ENCODE data around the gene VTI1A. TPM values are rescaled to one million over a fixed set of nuclear protein-coding genes. Genes with fewer than 3 reads are reported as not detected.
A peak's percentile ranks its signal among the peaks of the same experiment; 100 is the strongest.

Gene VTI1A
- total RNA-seq, 2 donors from 2014 or later, result 53.3 to 57.5 TPM

GRCh38 chr10:112434988-112435619, 11.9 kb upstream of the VTI1A start:
- no peaks in the 10 kb centered on the region for H3K4me1 ChIP-seq (replicated peaks)
- DNase-seq (ENCODE audit: low spot score), result no peak
- H3K36me3 ChIP-seq, result peaks cover 0 to 3% of the 10 kb centered on the region in 2 donors
- no peak overlapping the region for H3K27ac ChIP-seq
- no peak overlapping the region for H3K4me3 ChIP-seq
- intact Hi-C loops (cut with DNase I), result no loop called here
- no peaks in the 10 kb centered on the region for H3K27me3 ChIP-seq (replicated peaks; ENCODE audit: insufficient read depth)
- 87% methylated on average over 2 of the region's 2 CpGs for WGBS
- TF ChIP-seq POLR2AphosphoS5 (IDR thresholded peaks at IDR 0.05) (no peak), CTCF (IDR thresholded peaks at IDR 0.05) (peak in 3 of 4 experiments; percentile 47 to 58 (median 52)), POLR2A (IDR thresholded peaks at IDR 0.05) (no peak)
- H3K9me3 ChIP-seq, result no peaks in the 10 kb centered on the region

DNA sequence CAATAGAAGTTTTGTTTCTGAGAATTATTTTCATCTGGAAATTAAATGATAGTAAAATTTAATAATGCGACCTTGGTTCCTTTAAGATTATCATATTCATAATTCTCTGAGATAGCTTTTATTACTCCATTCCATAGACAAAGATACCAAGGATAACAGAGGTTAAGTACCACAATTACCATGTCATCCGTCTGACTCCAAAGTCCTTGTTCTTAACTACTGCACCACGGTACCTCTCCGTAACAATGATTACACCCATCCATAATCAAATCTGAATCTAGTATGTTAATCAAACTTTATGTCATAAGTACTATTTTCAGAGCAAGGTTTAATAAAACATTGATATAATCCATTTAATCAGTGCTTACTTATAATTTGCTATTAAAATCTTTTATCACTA, 8.7 kb upstream of the VTI1A start:
- peaks cover 0 to 3% of the 10 kb centered on the region in 2 donors for H3K36me3 ChIP-seq

GRCh38 chr10:112441520-112441919, 5.5 kb upstream of the VTI1A start:
- Histone ChIP-seq H3K36me3 (peaks cover 0 to 3% of the 10 kb centered on the region in 2 donors), H3K27me3 (replicated peaks; ENCODE audit: insufficient read depth) (no peaks in the 10 kb centered on the region), H3K4me1 (replicated peaks) (no peaks in the 10 kb centered on the region), H3K27ac (no peak overlapping the region), H3K4me3 (no peak overlapping the region), H3K9me3 (no peaks in the 10 kb centered on the region)
- DNase-seq (ENCODE audit: low spot score), result no peak
- intact Hi-C loops (cut with DNase I), result no loop called here
- TF ChIP-seq POLR2AphosphoS5 (IDR thresholded peaks at IDR 0.05) (no peak), CTCF (IDR thresholded peaks at IDR 0.05) (no peak), POLR2A (IDR thresholded peaks at IDR 0.05) (no peak)
- 50% methylated on average over 1 of the region's 1 CpG for WGBS

More for the DNA sequence above, 8.7 kb upstream of the VTI1A start:
- no peak for TF ChIP-seq POLR2AphosphoS5 (IDR thresholded peaks at IDR 0.05)
- 93% methylated on average over 4 of the region's 4 CpGs for WGBS
- H3K4me3 ChIP-seq, result no peak overlapping the region
- DNase-seq (ENCODE audit: low spot score), result no peak
- H3K9me3 ChIP-seq, result no peaks in the 10 kb centered on the region
- intact Hi-C loops (cut with DNase I), result no loop called here
- no peak overlapping the region for H3K27ac ChIP-seq
- H3K4me1 ChIP-seq (replicated peaks), result no peaks in the 10 kb centered on the region
- H3K27me3 ChIP-seq (replicated peaks; ENCODE audit: insufficient read depth), result no peaks in the 10 kb centered on the region

- H3K9me3 ChIP-seq, result no peaks in the 10 kb centered on the region
- intact Hi-C loops (cut with DNase I), result no loop called here
- WGBS, result 57% methylated on average over 3 of the region's 3 CpGs
- DNase-seq (ENCODE audit: low spot score), result no peak
- no peaks in the 10 kb centered on the region for H3K27me3 ChIP-seq (replicated peaks; ENCODE audit: insufficient read depth)
- H3K4me1 ChIP-seq (replicated peaks), result no peaks in the 10 kb centered on the region
- no peak for TF ChIP-seq CTCF (IDR thresholded peaks at IDR 0.05)
- H3K4me3 ChIP-seq, result no peak overlapping the region
- H3K36me3 ChIP-seq, result peaks cover 0 to 3% of the 10 kb centered on the region in 2 donors
- no peak overlapping the region for H3K27ac ChIP-seq
Measured at GRCh38 chr10:112442063-112442462, 5.0 kb upstream of the VTI1A start.

DNA sequence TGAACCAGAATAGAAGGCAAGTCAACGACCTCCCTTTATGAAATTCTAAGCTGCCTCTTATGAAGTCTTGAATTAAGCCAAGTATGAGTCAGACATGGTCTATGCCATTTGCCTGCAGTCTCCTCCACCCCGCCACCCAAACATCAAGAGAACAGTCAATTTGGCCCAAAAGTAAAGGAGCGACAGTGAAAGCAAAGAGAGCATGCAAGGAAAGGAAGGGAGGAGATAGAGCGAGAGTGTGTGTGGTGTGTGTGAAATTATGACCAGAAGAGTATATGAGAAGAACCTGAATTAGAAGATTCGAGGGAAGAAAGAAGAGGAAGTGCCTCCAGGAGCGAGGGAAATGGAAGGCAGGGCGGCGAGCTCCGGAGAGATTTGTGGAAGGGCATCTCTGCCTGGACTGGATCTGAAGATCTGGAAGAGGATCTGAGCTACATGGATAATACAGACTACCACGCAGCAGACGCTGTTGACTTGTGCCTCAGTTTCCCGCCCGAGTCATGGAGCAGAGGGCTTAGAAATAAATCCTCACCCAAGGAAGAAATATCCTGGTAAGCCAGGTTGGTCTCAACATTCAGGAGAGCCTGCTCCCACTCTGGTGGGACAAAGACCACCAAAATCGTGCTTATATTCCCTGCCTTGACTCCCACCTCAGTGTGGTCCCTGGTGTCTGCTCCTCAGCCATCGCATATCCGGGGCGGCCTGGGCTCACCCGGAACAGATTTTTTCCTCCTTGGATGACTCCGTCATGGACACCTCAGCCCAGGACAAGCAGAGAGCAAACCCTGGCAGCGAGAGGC, 760 bp upstream of the VTI1A start:
- no peak for DNase-seq (ENCODE audit: low spot score)
- TF ChIP-seq POLR2A (IDR thresholded peaks at IDR 0.05) (peak; percentile 42), CTCF (IDR thresholded peaks at IDR 0.05) (no peak), POLR2AphosphoS5 (IDR thresholded peaks at IDR 0.05) (no peak)
- Histone ChIP-seq H3K4me3 (peak overlapping the region; percentile 65 to 89), H3K27me3 (replicated peaks; ENCODE audit: insufficient read depth) (no peaks in the 10 kb centered on the region), H3K9me3 (no peaks in the 10 kb centered on the region), H3K36me3 (no peaks in the 10 kb centered on the region), H3K4me1 (replicated peaks) (no peaks in the 10 kb centered on the region), H3K27ac (peak overlapping the region; percentile 82 to 89)
- intact Hi-C loops (cut with DNase I), result loop anchor here (5.0 kb wide), 1 partner anchor 264 kb away; the partner anchor contains the start of gene GPAM
- WGBS, result 4% methylated on average over 19 of the region's 20 CpGs
